ENCODE data around the gene ZIC2.
A peak's percentile ranks its signal among the peaks of the same experiment; 100 is the strongest.

ZIC2 gene

GRCh38 chr13:99983499-99984401, 2.2 kb downstream of the ZIC2 start:
- H3K4me3 ChIP-seq (ENCODE audit: low read depth, low read length): no peak overlapping the region
- no peak for TF ChIP-seq CTCF (IDR thresholded peaks at IDR 0.05; ENCODE audit: insufficient read depth, low read depth, low read length, missing control alignments)
- no peak for DNase-seq (ENCODE audit: low read depth)

- no peak for TF ChIP-seq CTCF (IDR thresholded peaks at IDR 0.05; ENCODE audit: insufficient read depth, low read depth, low read length, missing control alignments)
- no peak overlapping the region for H3K4me3 ChIP-seq (ENCODE audit: low read depth, low read length)
- DNase-seq (ENCODE audit: low read depth): peak; percentile 19
Observed at GRCh38 chr13:99984461-99985240, 3.1 kb downstream of the ZIC2 start.

GRCh38 chr13:99985241-99985874, 3.8 kb downstream of the ZIC2 start:
- no peak for DNase-seq (ENCODE audit: low read depth)
- TF ChIP-seq CTCF (IDR thresholded peaks at IDR 0.05; ENCODE audit: insufficient read depth, low read depth, low read length, missing control alignments): no peak
- no peak overlapping the region for H3K4me3 ChIP-seq (ENCODE audit: low read depth, low read length)

GRCh38 chr13:99985886-99986527, 4.4 kb downstream of the ZIC2 start:
- no peak for TF ChIP-seq CTCF (IDR thresholded peaks at IDR 0.05; ENCODE audit: insufficient read depth, low read depth, low read length, missing control alignments)
- H3K4me3 ChIP-seq (ENCODE audit: low read depth, low read length): no peak overlapping the region
- DNase-seq (ENCODE audit: low read depth): no peak

- TF ChIP-seq CTCF (IDR thresholded peaks at IDR 0.05; ENCODE audit: insufficient read depth, low read depth, low read length, missing control alignments): no peak
- DNase-seq (ENCODE audit: low read depth): no peak
- H3K4me3 ChIP-seq (ENCODE audit: low read depth, low read length): no peak overlapping the region
Observed at GRCh38 chr13:99986741-99987140, 5.2 kb downstream of the ZIC2 start.

GRCh38 chr13:99987154-99988019, 5.8 kb downstream of the ZIC2 start:
- DNase-seq (ENCODE audit: low read depth): no peak
- no peak for TF ChIP-seq CTCF (IDR thresholded peaks at IDR 0.05; ENCODE audit: insufficient read depth, low read depth, low read length, missing control alignments)
- no peak overlapping the region for H3K4me3 ChIP-seq (ENCODE audit: low read depth, low read length)
